Measurements from ENCODE around the gene BBOX1.

The BBOX1 gene

GRCh38 chr11:27161071-27161470 lies 120.5 kb downstream of the BBOX1 start:
- DNase-seq (ENCODE audit: low read depth) = no peak
- TF ChIP-seq MAX (IDR thresholded peaks at IDR 0.05; ENCODE audit: low read depth, low read length) (no peak), POLR2A (IDR thresholded peaks at IDR 0.05; ENCODE audit: extremely low read depth, insufficient read length) (no peak), MYC (IDR thresholded peaks at IDR 0.05; ENCODE audit: low read depth, low read length) (no peak), CTCF (IDR thresholded peaks at IDR 0.05; ENCODE audit: low read depth, low read length) (no peak)
- H3K4me3 ChIP-seq (ENCODE audit: low read depth, low read length) = no peak overlapping the region

GRCh38 chr11:27162237-27162636 lies 121.6 kb downstream of the BBOX1 start:
- DNase-seq (ENCODE audit: low read depth) = no peak
- TF ChIP-seq MAX (IDR thresholded peaks at IDR 0.05; ENCODE audit: low read depth, low read length) (no peak), CTCF (IDR thresholded peaks at IDR 0.05; ENCODE audit: low read depth, low read length) (no peak), MYC (IDR thresholded peaks at IDR 0.05; ENCODE audit: low read depth, low read length) (no peak), POLR2A (IDR thresholded peaks at IDR 0.05; ENCODE audit: extremely low read depth, insufficient read length) (no peak)
- no peak overlapping the region for H3K4me3 ChIP-seq (ENCODE audit: low read depth, low read length)

GRCh38 chr11:27166130-27166529 lies 125.5 kb downstream of the BBOX1 start:
- H3K4me3 ChIP-seq (ENCODE audit: low read depth, low read length) = no peak overlapping the region
- DNase-seq (ENCODE audit: low read depth) = no peak
- no peak for TF ChIP-seq POLR2A (IDR thresholded peaks at IDR 0.05; ENCODE audit: extremely low read depth, insufficient read length)
- no peak for TF ChIP-seq MAX (IDR thresholded peaks at IDR 0.05; ENCODE audit: low read depth, low read length)
- no peak for TF ChIP-seq CTCF (IDR thresholded peaks at IDR 0.05; ENCODE audit: low read depth, low read length)
- no peak for TF ChIP-seq MYC (IDR thresholded peaks at IDR 0.05; ENCODE audit: low read depth, low read length)

- DNase-seq (ENCODE audit: low read depth) = no peak
- no peak for TF ChIP-seq MAX (IDR thresholded peaks at IDR 0.05; ENCODE audit: low read depth, low read length)
- TF ChIP-seq CTCF (IDR thresholded peaks at IDR 0.05; ENCODE audit: low read depth, low read length) = no peak
- TF ChIP-seq MYC (IDR thresholded peaks at IDR 0.05; ENCODE audit: low read depth, low read length) = no peak
- no peak for TF ChIP-seq POLR2A (IDR thresholded peaks at IDR 0.05; ENCODE audit: extremely low read depth, insufficient read length)
- H3K4me3 ChIP-seq (ENCODE audit: low read depth, low read length) = no peak overlapping the region
These were observed 130.9 kb downstream of the BBOX1 start for GRCh38 chr11:27171376-27171958.

- TF ChIP-seq MYC (IDR thresholded peaks at IDR 0.05; ENCODE audit: low read depth, low read length) = no peak
- no peak for TF ChIP-seq CTCF (IDR thresholded peaks at IDR 0.05; ENCODE audit: low read depth, low read length)
- no peak for TF ChIP-seq POLR2A (IDR thresholded peaks at IDR 0.05; ENCODE audit: extremely low read depth, insufficient read length)
- no peak overlapping the region for H3K4me3 ChIP-seq (ENCODE audit: low read depth, low read length)
- no peak for DNase-seq (ENCODE audit: low read depth)
These were observed 132.9 kb downstream of the BBOX1 start for GRCh38 chr11:27173545-27173944.

GRCh38 chr11:27174021-27174420 lies 133.4 kb downstream of the BBOX1 start:
- no peak overlapping the region for H3K4me3 ChIP-seq (ENCODE audit: low read depth, low read length)
- no peak for DNase-seq (ENCODE audit: low read depth)
- no peak for TF ChIP-seq MAX (IDR thresholded peaks at IDR 0.05; ENCODE audit: low read depth, low read length)
- no peak for TF ChIP-seq MYC (IDR thresholded peaks at IDR 0.05; ENCODE audit: low read depth, low read length)
- no peak for TF ChIP-seq CTCF (IDR thresholded peaks at IDR 0.05; ENCODE audit: low read depth, low read length)
- no peak for TF ChIP-seq POLR2A (IDR thresholded peaks at IDR 0.05; ENCODE audit: extremely low read depth, insufficient read length)

Measured in NB4 (cell line).